ENCODE measurements around the gene PTPA.

- TF ChIP-seq CTCF (IDR thresholded peaks at IDR 0.05 in 2 of 3, conservative IDR thresholded peaks at IDR 0.05 in 1 of 3; ENCODE audit: control insufficient read depth in 2 of 3, extremely low read depth in 1 of 3, insufficient read depth in 1 of 3, low read depth in 3 of 3, low read length in 3 of 3) (no peak), RCOR1 (conservative IDR thresholded peaks at IDR 0.05; ENCODE audit: low read depth, low read length) (no peak), JUND (IDR thresholded peaks at IDR 0.05; ENCODE audit: low read depth, low read length) (no peak)
Observed at GRCh38 chr9:129171993-129172751, 61.0 kb downstream of the PTPA start.
